NOMO-1 (cell line): ENCODE data around the gene TRAPPC6A.
"Not testable (repeated sequence)": the region's sequence is repeated elsewhere in the genome, so short reads cannot be mapped to it uniquely, and the experiment has no call there.

Experiments
- DNase-seq, 2 experiments: peaks; one replicate each; lab custom pipeline; 2025; ENCODE audit not compliant: unreplicated experiment in 2 of 2; lab: John Stamatoyannopoulos, UW

TRAPPC6A gene

GRCh38 chr19:45133661-45134060, 44.4 kb downstream of the TRAPPC6A start:
- no peak for DNase-seq

- DNase-seq = no peak
These were observed 47.0 kb downstream of the TRAPPC6A start for GRCh38 chr19:45130888-45131615.

GRCh38 chr19:45130236-45130635, 47.8 kb downstream of the TRAPPC6A start:
- DNase-seq = no peak

DNA sequence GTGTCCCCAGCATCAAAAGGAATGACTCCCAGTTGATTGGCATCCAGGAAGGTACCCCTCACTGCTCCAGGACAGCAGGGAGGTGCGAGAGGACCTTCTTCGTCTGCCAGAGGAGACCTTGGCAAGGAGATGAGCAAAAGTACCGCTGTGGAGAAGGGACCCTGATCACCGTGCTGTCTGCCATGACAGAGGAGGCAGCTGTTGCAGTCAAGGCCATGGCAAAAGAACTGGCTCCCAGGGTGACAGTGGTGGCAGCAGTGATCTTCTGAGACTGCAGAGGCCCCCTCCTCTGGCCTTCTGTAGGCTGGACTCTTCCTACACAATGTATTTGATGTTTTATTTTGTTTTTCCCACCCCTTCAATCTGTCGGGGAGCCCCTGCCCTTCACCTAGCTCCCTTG, 49.2 kb downstream of the TRAPPC6A start:
- no peak for DNase-seq

- no peak for DNase-seq
These were observed 49.9 kb downstream of the TRAPPC6A start for GRCh38 chr19:45128146-45128545.

DNA sequence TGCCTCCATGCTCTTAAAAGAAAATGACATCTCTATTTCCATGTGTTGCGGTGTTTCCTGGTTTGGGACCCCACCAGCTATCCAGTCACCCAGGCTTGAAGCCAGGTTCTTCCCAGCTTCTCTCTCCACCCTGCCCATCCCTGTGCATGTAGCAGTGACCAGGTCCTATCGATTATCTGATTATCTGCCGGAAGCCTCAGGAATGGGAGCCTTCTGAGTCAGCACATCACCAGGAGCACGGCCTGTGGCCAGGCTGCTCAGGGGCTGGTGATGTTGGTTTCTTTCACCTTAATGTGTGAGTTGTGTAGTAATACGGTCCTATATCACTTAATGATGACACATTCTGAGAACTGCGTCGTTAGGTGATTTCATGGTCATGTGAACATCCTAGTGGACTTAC, 51.4 kb downstream of the TRAPPC6A start:
- no peak for DNase-seq

- DNase-seq = peak; percentile 3 to 25
These were observed 52.0 kb downstream of the TRAPPC6A start for GRCh38 chr19:45125975-45126493.

- no peak for DNase-seq
These were observed 52.7 kb downstream of the TRAPPC6A start for GRCh38 chr19:45125360-45125759.

- no peak for DNase-seq
These were observed 54.0 kb downstream of the TRAPPC6A start for GRCh38 chr19:45124021-45124420.

DNA sequence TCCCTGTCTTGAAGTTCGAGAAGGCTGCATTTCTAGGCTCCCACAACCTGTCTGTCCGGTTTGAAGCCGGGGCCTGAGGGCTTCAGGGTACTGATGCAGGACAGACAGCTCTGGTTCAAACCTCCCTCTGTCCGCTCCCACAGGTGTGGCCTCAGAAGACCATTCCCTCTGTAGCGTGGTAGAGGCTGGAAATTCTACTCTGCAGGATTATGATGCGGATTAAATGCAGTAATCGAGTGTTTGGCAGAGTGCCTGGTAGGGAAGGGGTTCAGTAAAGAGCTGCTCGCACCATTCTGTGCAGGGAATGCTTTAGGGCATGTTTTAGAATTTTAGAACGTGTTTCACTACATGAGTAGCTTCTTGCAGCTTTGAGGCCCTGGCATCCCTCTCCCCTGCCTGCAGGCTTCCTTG, 54.6 kb downstream of the TRAPPC6A start:
- DNase-seq = no peak

DNA sequence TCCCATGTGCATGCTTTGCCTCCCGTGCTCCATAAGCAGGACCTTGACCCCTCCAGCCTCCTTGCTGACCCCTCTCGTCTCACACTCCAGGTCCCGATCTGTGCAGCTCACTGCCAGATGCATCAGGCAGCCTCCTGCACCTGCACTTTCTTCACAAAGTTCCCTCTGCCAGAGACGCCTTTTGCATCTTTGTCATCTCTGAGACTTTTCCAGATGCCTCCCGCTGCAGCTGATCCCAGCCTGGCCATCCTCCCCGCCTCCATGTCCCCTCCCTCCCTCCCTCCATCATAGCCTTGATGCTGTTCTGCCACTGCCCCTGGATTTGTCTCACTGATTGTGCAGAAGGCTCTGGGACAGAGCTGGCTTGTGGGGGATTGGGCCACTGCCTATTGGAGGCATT, 55.2 kb downstream of the TRAPPC6A start:
- no peak for DNase-seq

- DNase-seq = no peak
These were observed 56.2 kb downstream of the TRAPPC6A start for GRCh38 chr19:45121827-45122345.

DNA sequence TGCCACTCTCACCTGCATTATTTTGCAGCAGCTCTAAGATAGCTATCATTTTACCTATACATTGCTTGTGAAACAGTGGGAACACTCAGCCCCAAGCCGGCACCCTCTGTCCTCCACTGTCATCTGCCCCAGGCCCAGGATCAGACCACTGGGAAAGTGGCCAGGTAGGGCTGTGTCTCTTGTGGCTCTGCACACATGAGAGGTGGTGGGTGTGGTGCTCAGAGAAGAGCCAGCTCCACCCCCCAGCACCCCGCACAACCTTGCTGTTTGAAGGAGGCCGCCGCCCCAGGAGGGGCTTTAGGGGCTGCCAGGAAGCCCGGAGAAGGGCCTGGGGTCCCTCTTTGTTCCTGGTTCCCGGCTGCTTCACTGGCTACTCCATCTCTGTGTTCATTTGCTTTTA, 58.5 kb downstream of the TRAPPC6A start:
- DNase-seq = no peak

GRCh38 chr19:45118591-45119355, 59.3 kb downstream of the TRAPPC6A start:
- DNase-seq = not testable (repeated sequence)

GRCh38 chr19:45118106-45118505, 59.9 kb downstream of the TRAPPC6A start:
- DNase-seq = no peak

DNA sequence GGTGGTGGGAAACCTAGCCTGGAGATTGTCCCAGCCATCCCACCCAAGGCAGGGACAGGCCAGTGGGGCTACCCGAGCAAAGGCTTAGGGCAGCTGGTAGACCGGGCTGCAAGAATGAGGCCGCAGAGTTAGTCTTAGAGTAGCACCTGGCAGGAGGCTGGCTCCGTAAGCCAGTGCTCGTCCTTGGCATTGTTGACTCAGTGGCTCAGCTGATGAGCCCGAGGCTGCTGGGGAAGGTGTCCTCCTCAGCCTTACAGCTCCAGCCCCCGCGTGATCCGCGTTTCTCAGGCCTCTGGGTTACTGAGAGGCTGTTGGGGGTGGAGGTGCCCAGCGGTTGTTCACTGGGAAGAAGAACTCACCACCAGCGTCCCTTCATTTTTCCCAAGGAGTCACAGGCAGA, 60.4 kb downstream of the TRAPPC6A start:
- no peak for DNase-seq

- DNase-seq = no peak
These were observed 60.9 kb downstream of the TRAPPC6A start for GRCh38 chr19:45117167-45117594.

- DNase-seq = no peak
These were observed 62.0 kb downstream of the TRAPPC6A start for GRCh38 chr19:45115809-45116615.

- no peak for DNase-seq
These were observed 63.9 kb downstream of the TRAPPC6A start for GRCh38 chr19:45114116-45114515.

DNA sequence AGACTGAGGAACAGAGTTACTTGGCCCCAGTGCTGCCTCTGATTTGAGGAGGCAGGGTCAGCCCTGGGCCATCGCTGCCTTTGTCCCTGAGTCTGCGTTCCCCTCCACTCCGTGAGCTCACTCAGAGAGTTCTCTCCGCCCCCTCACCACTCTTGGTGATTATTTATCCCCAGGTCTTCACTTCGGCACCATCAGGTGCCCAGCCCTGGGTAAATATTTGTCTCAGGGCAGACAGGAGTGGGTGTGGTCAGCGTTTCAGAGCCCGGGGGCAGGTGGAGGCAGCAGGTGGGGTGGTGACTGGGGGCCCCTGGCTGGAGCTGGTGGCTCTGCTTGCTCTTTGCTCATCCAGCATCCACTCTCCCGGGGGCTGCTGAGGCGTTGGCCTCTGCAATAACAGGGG, 64.4 kb downstream of the TRAPPC6A start:
- DNase-seq = no peak
